WTC11 (cell line): ENCODE measurements around the gene NFXL1. TPM values are rescaled to one million over a fixed set of nuclear protein-coding genes. Genes with fewer than 3 reads are reported as not detected.

Experiments
- ATAC-seq: fragments of 200-7000 bp; cut with Tn5 transposase; 2 replicates; pipeline ENCODE4 v1.10.0; 2021; ENCODE audit warnings: mild to moderate bottlenecking, moderate library complexity
- CTCF ChIA-PET: fragments of 300-600 bp; sonication (Branson Sonifier 250); formaldehyde crosslinking; loops from one replicate; lab custom pipeline; 2021; ENCODE audit warnings: antibody characterized with exemption; lab: Charles Lee
- POLR2A ChIA-PET: fragments of 350-600 bp; sonication (Branson Sonifier 250); formaldehyde crosslinking; loops from one replicate; lab custom pipeline; 2021; ENCODE audit warnings: antibody characterized with exemption; lab: Charles Lee
- DNase-seq: peaks from one replicate; pipeline ENCODE4 v3.0.0; 2021; ENCODE audit warnings: low spot score
- H3K27ac Mint-ChIP-seq: 2 replicates; pipeline ENCODE4 v1.8.0; 2021; ENCODE audit warnings: mixed read lengths
- H3K27me3 Mint-ChIP-seq: 2 replicates; pipeline ENCODE4 v1.8.0; 2021; ENCODE audit warnings: low read depth, mild to moderate bottlenecking, moderate library complexity, mixed read lengths
- H3K36me3 Mint-ChIP-seq: 2 replicates; pipeline ENCODE4 v1.8.0; 2021; ENCODE audit warnings: mixed read lengths
- H3K4me1 Mint-ChIP-seq: 2 replicates; pipeline ENCODE4 v1.8.0; 2022; ENCODE audit warnings: mixed read lengths
- H3K4me3 Mint-ChIP-seq: 2 replicates; pipeline ENCODE4 v1.8.0; 2021; ENCODE audit warnings: mild to moderate bottlenecking, moderate library complexity, mixed read lengths
- H3K9me3 Mint-ChIP-seq: 2 replicates; pipeline ENCODE4 v1.8.0; 2021; ENCODE audit warnings: mixed read lengths
- ATF2 ChIP-seq: sonication (generic); formaldehyde crosslinking; IDR thresholded peaks from 2 replicates; pipeline ENCODE4 v1.8.1; 2022; ENCODE audit warnings: low read depth, missing genetic modification reagents, borderline replicate concordance
- ATF6 ChIP-seq: sonication (generic); formaldehyde crosslinking; IDR thresholded peaks from 2 replicates; pipeline ENCODE4 v1.8.1; 2023; ENCODE audit warnings: mild to moderate bottlenecking, missing genetic modification reagents
- E2F1 ChIP-seq: sonication (generic); formaldehyde crosslinking; IDR thresholded peaks from 2 replicates; pipeline ENCODE4 v1.8.0; 2022; ENCODE audit warnings: mild to moderate bottlenecking, missing genetic modification reagents
- EMX1 ChIP-seq: fragments of 250-450 bp; sonication (Bioruptor Pico); IDR thresholded peaks from 2 replicates; pipeline ENCODE4 v1.8.0; 2021; ENCODE audit warnings: mild to moderate bottlenecking
- FOXP4 ChIP-seq: sonication (generic); formaldehyde crosslinking; IDR thresholded peaks from 2 replicates; pipeline ENCODE4 v1.8.0; 2022; ENCODE audit warnings: mild to moderate bottlenecking, missing genetic modification reagents
- JAZF1 ChIP-seq: fragments of 250-450 bp; sonication (Bioruptor Pico); IDR thresholded peaks from 2 replicates; pipeline ENCODE4 v1.9.0; 2021; ENCODE audit warnings: moderate library complexity, mild to moderate bottlenecking, inconsistent platforms
- MAX ChIP-seq: sonication (generic); formaldehyde crosslinking; IDR thresholded peaks from 2 replicates; pipeline ENCODE4 v1.8.0; 2022; ENCODE audit warnings: mild to moderate bottlenecking, missing genetic modification reagents
- NR3C1 ChIP-seq: sonication (generic); formaldehyde crosslinking; conservative IDR thresholded peaks from 2 replicates; pipeline ENCODE4 v1.8.1; 2023; ENCODE audit warnings: low read depth, mild to moderate bottlenecking, missing genetic modification reagents
- TEAD1 ChIP-seq: sonication (generic); formaldehyde crosslinking; IDR thresholded peaks from 2 replicates; pipeline ENCODE4 v1.8.0; 2022; ENCODE audit warnings: mild to moderate bottlenecking, missing genetic modification reagents
- TEAD4 ChIP-seq: sonication (generic); formaldehyde crosslinking; IDR thresholded peaks from 2 replicates; pipeline ENCODE4 v1.8.0; 2022; ENCODE audit warnings: mild to moderate bottlenecking, missing genetic modification reagents
- ZNF232 ChIP-seq: sonication (generic); formaldehyde crosslinking; IDR thresholded peaks from 2 replicates; pipeline ENCODE4 v1.8.0; 2022; ENCODE audit warnings: mild to moderate bottlenecking, missing genetic modification reagents
- ZNF425 ChIP-seq: fragments of 250-450 bp; sonication (Bioruptor Pico); conservative IDR thresholded peaks from 2 replicates; pipeline ENCODE4 v1.9.0; 2021; ENCODE audit warnings: mild to moderate bottlenecking
- ZSCAN18 ChIP-seq: fragments of 250-450 bp; sonication (Bioruptor Pico); IDR thresholded peaks from 2 replicates; pipeline ENCODE4 v2.1.2; 2022; ENCODE audit warnings: mild to moderate bottlenecking, moderate library complexity
- total RNA-seq: library from RNA; stranded (reverse); gene quantifications from 3 replicates; pipeline ENCODE4 v1.2.3, GENCODE V29; 2021

Gene NFXL1
- total RNA-seq, 1 experiment from 2014 or later = 30.2 TPM

- TF ChIP-seq ZNF425 (CRISPR knock-in tag) = no peak
- no peak for TF ChIP-seq ZNF232 (CRISPR knock-in tag)
- TF ChIP-seq ATF6 (CRISPR knock-in tag) = no peak
- TF ChIP-seq MAX = no peak
- TF ChIP-seq ZSCAN18 (CRISPR knock-in tag) = no peak
- no peak for TF ChIP-seq E2F1 (CRISPR knock-in tag)
Observed at GRCh38 chr4:47842985-47843384, 71.4 kb downstream of the NFXL1 start (continued).

- H3K36me3 Mint-ChIP-seq = peaks cover 10% of the 10 kb centered on the region
- TF ChIP-seq TEAD1 = no peak
- no peak for TF ChIP-seq TEAD4
- TF ChIP-seq EMX1 (CRISPR knock-in tag) = no peak
- no peak for TF ChIP-seq NR3C1 (CRISPR knock-in tag)
- no peak for TF ChIP-seq ATF2 (CRISPR knock-in tag)
- TF ChIP-seq JAZF1 (CRISPR knock-in tag) = no peak
- no peak for TF ChIP-seq FOXP4 (CRISPR knock-in tag)
- H3K27me3 Mint-ChIP-seq = peaks cover 10% of the 10 kb centered on the region; the same call in 1 of the 2 replicates
- DNase-seq (no peak), ATAC-seq (no peak)
- no peak overlapping the region for H3K27ac Mint-ChIP-seq
- POLR2A ChIA-PET = no interaction called here
- no peak overlapping the region for H3K4me3 Mint-ChIP-seq
- CTCF ChIA-PET = interaction anchor here (0.9 to 8.0 kb wide), 11 partner anchors 29 to 217 kb away, joined by 3 to 470 read pairs (median 4); no protein-coding TSS in a partner anchor
- no peaks in the 10 kb centered on the region for H3K9me3 Mint-ChIP-seq
- H3K4me1 Mint-ChIP-seq = peaks cover 24% of the 10 kb centered on the region
Observed at GRCh38 chr4:47840291-47840690, 74.1 kb downstream of the NFXL1 start.
